NCI-H748 treated with DMSO at 0.1 percent for 48 hours (cell line): ENCODE data around the gene LIX1L.
A peak's percentile ranks its signal among the peaks of the same experiment; 100 is the strongest.

Experiments
- DNase-seq: peaks from one replicate; lab custom pipeline; 2025; lab: John Stamatoyannopoulos, UW

The LIX1L gene

DNA sequence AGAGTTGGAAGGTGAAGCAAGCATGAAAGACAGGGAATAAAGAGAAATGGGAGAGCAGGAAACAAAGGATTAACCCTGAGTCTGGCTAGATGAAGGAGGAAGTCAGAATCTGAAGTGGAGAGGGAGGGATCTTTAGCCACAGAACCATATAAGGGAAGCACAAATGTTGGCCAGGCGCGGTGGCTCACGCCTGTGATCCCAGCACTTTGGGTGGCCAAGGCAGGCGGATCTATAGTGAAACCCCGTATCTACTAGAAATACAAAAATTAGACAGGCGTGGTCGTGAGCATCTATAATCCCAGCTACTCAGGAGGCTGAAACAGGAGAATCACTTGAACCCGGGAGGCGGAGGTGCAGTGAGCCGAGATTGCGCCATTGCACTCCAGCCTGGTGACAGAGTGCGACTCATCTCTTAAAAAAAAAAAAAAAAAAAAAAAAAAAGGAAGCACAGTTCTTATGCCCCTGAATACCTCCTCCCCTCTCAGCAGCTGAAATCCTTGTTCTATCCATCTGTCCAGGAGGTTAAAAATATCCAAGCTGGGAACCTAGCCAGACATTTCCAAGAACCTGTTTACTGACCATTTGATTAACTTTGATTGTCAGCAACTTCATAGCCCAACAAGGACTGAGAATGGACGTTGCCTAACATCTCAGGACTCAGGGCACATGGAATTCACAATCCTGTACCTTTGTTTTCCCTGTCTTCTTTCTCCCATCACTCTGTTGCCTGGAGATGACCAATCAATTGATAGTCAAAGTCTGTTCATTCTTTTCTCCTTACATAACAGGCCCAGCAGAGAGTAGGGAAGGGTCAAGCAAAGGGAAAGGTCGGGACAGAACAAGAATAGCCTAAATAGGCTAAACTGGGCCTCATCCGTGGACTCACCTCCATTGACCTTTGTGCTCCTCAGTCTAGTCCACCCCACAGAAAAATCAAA lies 28.0 kb upstream of the LIX1L start:
- no peak for DNase-seq

DNA sequence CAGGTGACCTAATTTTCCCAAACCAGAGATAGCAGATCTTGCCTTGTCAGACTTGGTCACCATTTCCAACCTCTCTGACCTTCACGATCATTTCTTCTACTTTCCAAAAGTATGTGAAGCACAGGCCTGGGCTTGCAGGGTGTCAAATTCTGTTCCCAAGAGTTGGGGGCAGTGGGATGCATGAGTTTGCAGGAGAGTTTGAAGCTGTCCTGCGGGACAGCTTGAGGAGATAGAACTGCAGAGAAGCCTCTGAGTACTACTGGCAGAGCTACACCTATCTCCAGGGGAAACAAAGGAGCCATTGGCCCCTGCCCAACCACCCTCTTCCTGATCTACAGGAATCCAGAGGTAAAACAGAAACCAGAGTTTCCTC lies 27.3 kb upstream of the LIX1L start:
- no peak for DNase-seq

GRCh38 chr1:145983960-145984830 lies 26.4 kb upstream of the LIX1L start:
- DNase-seq: no peak

DNA sequence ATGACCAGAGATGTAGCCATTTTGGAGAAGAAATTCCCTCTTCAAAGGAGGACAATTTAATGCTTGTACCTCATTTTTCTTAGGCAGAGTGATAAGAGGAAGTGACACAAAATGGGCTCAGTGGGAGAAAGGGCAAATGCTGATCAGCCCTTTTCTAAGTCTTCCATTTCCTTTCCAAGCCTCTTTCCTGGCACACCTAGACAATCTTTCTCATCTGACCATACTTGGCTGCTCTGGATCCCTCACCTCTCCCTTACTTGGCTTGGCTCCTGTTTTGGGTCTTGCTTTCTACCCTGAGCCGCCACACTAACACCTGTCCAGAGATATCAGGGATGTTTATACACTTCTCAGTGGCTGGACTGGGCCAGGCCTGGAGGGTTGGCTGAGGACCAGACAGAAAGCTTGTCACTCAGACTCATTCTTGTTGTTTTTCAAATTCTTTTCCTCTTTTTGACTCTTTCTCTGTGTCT lies 25.4 kb upstream of the LIX1L start:
- no peak for DNase-seq

DNA sequence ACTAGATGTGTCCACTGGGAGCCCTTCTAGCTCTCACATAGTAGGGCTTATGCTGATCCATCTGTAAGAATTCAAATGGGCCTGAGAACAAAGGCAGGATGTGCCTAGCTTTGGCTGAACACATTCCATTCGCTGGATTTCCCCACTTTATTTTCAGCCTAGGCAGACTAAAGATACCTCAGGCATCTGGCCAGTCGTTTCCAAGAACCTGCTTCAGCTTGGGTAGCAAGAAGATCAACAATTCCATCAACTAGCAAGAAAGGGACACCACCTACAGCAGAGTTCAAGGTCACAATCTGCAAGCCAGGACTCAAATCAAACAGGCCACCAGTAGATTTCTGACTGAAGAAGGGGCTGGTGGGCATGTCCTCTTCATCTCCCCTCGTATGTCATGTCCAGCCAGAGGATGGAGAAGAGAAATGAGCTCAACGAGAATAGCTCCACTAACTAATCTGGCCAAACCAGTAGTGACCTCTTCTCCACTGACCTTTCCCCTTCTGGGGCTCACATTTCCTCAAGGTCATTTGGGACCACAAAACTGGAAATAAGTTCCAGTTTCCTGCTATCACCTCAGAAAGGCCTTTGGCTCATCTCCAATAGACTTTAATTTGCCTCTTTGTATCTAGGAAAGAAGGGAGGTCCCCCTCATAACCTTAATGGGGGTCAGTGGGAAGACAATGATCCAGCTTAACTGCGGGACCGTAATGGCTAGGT lies 24.4 kb upstream of the LIX1L start:
- no peak for DNase-seq

DNA sequence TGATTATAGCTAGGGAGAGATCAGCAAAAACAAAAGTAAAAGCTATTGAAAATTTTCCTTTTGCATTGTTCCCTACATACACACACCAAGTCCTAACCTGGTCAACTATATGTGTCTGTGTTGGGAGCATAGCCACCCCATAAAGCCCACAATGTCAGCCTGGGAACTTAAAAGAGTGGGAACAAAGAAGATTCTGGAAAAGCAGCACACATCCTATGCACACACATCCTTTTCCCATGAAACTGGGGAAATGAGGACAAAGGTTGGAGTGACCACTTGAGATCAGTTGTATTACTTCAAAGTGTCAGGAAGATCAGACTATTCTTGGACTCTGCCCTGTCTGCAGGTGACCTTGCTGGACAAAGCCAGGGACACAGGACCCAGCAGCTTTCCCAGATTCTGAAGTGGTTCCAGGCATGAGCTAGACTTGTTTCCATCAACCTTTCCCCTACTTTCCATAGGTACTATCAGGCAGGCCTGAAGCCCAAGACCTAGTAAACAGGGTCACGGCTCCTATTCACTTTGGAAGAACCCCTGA lies 22.7 kb upstream of the LIX1L start:
- DNase-seq: no peak

DNA sequence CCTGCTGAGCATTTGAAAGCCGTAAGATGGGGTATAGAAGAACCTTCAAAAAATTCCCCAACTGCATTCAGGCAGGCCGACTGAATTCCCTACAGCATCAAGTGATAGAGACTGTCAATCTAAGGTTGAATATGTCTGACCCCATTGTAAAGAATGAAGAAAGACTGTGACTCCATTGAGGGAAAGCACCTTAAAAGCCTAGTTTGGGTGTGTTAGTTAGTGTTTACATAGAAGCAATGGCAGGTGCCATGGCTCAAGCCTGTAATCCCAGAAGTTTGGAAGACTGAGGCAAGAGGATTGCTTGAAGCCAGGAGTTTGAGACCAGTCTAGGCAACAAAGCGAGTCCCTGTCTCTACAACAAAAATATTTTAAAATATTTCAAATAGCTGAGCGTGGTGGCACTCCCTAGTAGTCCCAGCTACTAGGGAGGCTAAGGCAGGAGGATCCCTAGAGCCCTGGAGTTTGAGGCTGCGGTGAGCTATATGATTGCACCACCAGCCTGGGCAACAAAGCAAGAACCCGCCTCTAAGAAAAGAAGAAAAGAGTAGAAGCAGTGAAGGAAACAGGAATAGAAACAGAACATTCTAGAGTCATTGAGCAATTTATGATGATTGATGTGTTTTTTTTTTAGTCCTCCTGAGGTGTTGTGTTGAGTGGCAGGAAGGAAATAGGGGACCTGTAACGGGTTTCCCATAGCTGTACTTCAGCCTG lies 22.1 kb upstream of the LIX1L start:
- DNase-seq: no peak

- peak; percentile 94 for DNase-seq
These were observed 21.3 kb upstream of the LIX1L start for GRCh38 chr1:145978854-145979745.

DNA sequence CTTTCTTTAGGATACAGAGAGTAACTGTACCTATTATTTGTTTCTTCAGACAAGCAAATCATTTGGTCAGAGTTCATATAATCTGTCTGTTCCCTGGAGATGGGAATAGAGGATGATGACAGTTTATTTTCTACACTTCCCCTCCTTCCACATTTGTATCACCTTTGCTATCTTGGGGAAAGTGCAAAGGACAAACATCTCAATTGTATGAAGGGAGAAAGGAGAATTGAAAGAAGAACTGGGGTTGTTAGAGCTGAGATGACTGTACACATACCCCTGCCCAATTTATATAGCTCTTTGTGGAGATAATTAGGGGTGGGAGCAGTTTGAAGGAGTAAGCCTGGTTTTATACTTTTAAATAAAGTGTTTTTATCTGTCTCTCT lies 20.6 kb upstream of the LIX1L start:
- DNase-seq: no peak

GRCh38 chr1:145977486-145978470 lies 20.0 kb upstream of the LIX1L start:
- DNase-seq: peak; percentile 86

- no peak for DNase-seq
These were observed 19.2 kb upstream of the LIX1L start for GRCh38 chr1:145977016-145977415.

DNA sequence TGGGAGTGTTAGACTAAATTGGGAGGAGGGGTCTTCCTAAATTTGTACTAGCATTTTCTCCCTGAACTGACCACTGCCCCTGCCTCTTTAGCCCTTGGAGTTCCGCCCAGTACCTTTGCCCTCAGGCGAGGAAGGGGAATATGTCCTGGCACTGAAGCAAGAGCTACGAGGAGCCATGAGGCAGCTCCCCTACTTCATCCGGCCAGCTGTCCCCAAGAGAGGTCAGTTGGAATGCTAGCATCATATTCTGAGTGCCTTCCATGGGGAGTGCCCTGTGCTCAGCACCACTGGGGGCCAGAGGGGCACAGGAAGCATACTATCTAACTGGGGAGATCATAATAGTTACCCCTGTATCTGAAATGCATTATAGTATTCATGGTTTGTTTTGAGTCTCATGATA lies 17.4 kb upstream of the LIX1L start:
- DNase-seq: no peak

- DNase-seq: no peak
These were observed 16.9 kb upstream of the LIX1L start for GRCh38 chr1:145974721-145975120.

GRCh38 chr1:145972580-145972979 lies 14.8 kb upstream of the LIX1L start:
- no peak for DNase-seq

GRCh38 chr1:145967288-145967687 lies 9.5 kb upstream of the LIX1L start:
- DNase-seq: no peak

DNA sequence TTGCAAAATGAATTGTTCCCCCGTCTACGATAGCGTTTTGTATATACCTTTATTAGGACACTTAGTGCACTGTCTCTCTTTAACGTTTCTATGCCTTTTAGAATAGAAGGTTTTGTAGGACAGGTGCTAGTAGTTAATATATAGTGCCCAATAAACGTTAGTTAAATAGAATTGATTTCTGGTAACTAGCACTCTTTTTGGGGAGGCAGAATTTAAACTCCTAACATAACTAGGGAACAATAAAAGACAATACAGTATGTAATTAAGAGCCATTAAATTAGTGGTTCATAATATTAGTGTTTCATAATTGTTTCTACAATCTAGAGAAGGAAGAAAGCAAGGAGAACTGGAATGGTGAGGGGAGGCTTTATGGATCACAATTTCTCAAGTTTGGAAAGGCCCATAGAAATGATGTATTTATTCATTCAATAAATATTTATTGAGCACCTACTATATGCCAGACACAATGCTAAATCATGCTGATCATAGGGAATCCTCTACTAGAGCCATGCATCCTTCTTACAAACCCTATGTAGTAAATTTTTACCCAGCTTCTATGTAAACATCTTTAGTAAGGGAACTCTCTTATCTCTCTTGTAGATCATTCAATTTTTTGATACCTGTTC lies 7.4 kb upstream of the LIX1L start:
- no peak for DNase-seq

GRCh38 chr1:145964328-145965118 lies 6.7 kb upstream of the LIX1L start, which contains the start of the genes ANKRD34A and POLR3GL:
ANKRD34A (minus strand) TSS chr1:145964575; CDS start chr1:145961759, 2,816 bp downstream.
POLR3GL (plus strand) TSS chr1:145964690; CDS start chr1:145974866, 10,176 bp downstream.
- DNase-seq: peak; percentile 91
